Hematopoietic multipotent progenitor cell treated with erythropoietin and hydrocortisone succinate and interleukin-3 and kit ligand, for 17 days (in vitro differentiated cells): ENCODE data around the gene MYO16.
"Not testable (repeated sequence)": the region's sequence is repeated elsewhere in the genome, so short reads cannot be mapped to it uniquely, and the experiment has no call there.

ENCODE experiments used
- DNase-seq: peaks from one replicate; pipeline ENCODE4 v3.0.0-alpha.2; 2015; ENCODE audit warnings: low spot score

The MYO16 gene

DNA sequence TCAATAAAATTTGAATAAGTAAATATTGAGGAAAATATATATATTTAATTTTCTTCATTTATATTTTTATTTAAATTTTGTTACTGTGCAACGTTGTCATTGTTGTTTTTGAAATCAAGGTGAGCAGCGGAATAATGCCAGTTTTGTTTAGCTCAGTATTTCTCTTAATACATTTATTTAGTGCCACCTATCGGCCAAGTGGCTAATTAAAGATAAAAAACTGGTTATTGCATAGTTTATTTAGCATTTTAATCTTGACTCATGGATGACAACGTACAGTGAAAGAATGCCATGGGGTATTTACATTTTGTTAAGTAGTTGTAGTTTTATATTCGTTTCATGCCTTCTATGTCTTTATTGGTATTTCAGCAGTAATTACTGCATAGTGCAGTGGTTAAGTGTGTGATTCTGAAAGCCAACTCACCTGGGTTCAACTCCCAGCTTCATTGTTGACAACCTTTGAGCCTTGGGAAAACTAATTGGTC lies 265.9 kb downstream of the MYO16 start:
- peak; percentile 20 for DNase-seq

GRCh38 chr13:108897955-108898354 lies 268.5 kb downstream of the MYO16 start:
- DNase-seq = no peak

DNA sequence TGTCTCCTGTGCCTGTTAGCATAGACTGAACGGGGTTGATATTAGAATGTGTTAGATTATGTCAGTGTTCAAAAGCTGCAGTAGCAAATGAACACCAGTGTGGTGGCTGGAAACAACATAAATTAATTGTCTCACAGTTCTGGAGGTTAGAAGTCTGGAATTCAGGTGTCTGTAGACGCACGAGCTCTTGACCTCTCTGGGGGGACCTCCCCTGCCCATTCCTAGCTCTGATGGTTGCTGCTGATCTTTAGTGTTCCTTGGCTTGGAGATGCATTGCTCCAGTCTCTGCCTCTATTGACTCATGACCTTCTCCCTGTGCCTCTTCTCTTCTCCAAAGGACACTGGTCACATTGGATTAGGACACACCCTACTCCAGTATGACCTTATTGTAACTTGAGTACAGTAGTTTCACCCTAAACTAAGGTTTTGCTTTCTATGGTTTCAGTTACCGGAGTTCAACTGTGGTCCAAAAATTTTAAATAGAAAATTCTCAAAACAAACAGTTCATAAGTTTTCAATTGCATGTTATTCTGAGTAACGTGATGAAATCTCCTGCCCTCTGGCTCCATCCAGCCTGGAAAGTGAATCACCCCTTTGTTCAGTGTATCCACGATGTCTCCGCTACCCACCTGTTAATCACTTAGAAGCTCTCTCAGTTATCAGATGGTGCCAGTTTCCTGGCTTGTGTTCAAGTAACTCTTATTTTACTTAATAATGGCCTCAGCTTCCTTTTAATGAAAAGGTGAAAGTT lies 273.2 kb downstream of the MYO16 start:
- DNase-seq = no peak

GRCh38 chr13:108903613-108904012 lies 274.2 kb downstream of the MYO16 start:
- no peak for DNase-seq

DNA sequence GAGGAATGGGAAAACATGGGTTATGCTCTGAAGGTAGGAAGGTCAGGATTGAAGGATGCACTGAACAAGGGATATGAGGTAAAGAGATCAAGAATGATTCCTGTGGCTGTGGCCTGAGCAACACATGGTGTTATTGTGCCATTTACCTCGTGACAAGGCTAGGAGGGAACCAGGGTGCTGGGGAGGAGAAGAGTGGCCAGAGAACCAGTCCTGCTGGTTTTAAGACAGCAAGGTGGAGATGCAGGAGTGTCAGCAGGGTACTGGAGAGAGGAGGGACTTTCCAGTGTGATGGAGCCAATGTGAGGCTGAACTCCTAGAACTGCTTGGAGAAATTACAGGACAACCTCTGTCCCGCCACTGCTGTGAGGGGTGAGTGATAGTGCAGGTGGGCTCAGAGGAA lies 282.4 kb downstream of the MYO16 start:
- no peak for DNase-seq

DNA sequence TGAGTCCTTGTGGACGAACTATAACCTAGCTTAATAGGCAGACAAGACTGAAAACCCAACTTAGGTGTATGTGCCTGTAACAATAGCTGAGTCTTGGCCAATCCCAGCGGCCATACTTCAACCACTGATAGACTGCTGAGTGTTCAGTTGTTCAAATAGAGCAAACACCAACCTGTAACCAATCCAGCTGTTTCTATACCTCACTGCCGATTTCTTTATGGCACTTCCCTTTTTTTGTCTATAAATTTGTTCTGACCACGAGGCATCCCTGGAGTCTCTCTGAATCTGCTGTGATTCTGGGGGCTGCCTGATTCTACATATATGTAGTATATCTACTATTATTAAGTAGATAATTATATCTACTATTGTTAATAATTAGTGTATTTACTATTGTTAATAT lies 284.3 kb downstream of the MYO16 start:
- not testable (repeated sequence) for DNase-seq

GRCh38 chr13:108915095-108915633 lies 285.8 kb downstream of the MYO16 start:
- DNase-seq = peak; percentile 51

- DNase-seq = peak; percentile 80
Measured at GRCh38 chr13:108915634-108916512, 286.5 kb downstream of the MYO16 start.

GRCh38 chr13:108917581-108917980 lies 288.2 kb downstream of the MYO16 start:
- no peak for DNase-seq

DNA sequence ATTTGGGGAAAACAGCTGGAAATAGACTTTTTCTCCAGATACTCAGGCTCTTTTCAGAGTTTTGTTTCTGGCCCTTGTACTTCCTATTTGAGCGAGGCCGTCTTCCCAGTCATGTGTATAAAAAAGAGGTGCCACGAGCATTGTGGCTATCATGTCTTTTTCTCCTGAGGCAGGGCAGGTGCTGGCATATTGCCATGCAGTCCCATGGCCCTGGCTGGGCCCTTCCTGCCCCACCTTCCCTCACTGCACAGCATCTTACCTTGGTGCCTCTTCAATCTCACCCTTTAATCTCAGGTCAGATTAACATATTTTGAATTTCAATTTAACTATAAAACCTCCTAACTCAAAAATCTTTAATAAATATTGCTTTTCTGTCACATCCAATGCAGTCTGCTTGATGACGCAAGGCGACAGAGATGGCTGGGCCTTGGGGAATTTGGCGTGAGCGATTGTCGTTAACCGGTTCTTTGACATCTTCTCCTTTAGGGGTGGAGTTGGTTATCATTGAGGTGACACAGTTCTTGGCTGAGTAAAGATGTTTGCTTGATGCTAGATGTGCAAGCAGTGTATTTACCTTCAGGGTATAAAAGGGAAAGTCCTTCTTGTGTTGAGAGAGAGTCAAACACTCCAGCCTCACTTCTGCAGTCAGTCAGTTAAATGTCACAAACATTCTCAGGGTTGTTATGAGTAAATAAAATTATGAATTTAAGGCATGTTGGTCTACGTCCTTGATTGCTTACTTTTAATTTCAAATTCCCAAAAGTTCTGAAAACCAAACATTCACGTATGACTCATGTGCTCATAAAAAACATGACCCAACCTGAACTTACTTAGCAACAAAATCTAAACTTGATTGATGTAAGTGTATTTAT lies 289.9 kb downstream of the MYO16 start:
- DNase-seq = peak; percentile 20

- no peak for DNase-seq
Measured at GRCh38 chr13:108920137-108920536, 290.7 kb downstream of the MYO16 start.

- DNase-seq = no peak
Measured at GRCh38 chr13:108921238-108921637, 291.8 kb downstream of the MYO16 start.

GRCh38 chr13:108922108-108922507 lies 292.7 kb downstream of the MYO16 start:
- DNase-seq = no peak

- no peak for DNase-seq
Measured at GRCh38 chr13:108923386-108924047, 294.1 kb downstream of the MYO16 start.

- DNase-seq = peak; percentile 14
Measured at GRCh38 chr13:108924134-108924533, 294.7 kb downstream of the MYO16 start.

DNA sequence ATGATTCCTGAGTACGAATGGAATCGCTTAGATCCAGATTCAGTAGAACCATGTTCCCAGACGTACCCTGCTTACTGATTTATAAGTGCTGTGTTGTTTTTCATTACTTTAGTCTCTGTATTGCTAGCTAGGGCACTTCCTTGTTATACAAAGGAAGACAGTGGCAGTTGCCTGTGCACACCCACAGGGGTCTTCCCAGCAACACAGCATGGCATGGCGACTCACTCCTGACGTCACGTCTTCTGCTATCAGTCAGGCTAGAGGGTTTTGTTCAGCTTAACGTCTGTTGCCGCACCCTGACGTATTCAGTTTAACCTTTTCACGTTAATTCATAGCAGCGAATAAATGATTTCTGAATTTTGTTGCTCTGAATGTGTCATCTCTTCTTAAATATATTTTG lies 295.1 kb downstream of the MYO16 start:
- DNase-seq = no peak

DNA sequence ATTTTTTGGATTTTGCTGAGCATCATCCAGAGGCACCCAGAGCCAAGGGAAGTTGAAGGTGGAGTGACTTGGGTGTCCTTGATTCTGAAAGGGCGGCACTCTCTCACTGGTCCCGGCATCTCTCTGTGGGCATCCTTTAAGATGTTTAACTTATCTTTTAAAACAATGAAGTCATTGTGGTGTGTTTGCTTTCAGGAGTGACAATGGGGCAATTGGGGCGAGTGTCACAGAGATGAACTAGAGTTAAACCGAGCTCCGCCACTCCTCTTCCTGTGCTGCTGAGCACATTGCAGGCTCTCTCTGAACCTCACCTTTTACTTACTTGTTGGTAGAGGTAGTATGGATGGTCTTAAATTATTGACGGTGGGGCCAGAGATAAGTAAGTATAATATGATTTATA lies 295.7 kb downstream of the MYO16 start:
- no peak for DNase-seq

- no peak for DNase-seq
Measured at GRCh38 chr13:108926862-108927261, 297.5 kb downstream of the MYO16 start.

DNA sequence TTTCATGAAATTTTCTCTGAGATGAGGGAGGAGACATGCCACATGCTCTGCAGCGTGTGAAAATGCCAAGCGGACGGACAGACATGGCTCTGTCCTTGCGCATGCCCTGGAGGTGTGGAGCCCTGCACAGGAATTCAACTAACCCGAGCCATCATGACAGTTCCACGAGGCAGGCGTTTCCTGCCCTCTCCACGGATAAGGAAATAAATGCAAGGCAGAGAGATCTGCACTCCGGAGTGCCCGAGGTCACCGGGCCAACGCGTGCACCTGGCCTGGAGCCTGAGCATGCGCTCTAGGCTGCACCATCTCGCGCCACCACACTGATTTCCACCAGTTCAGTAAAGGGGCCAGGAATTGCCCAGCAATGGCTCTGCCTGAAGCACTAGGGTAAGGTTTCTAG lies 298.2 kb downstream of the MYO16 start:
- no peak for DNase-seq

DNA sequence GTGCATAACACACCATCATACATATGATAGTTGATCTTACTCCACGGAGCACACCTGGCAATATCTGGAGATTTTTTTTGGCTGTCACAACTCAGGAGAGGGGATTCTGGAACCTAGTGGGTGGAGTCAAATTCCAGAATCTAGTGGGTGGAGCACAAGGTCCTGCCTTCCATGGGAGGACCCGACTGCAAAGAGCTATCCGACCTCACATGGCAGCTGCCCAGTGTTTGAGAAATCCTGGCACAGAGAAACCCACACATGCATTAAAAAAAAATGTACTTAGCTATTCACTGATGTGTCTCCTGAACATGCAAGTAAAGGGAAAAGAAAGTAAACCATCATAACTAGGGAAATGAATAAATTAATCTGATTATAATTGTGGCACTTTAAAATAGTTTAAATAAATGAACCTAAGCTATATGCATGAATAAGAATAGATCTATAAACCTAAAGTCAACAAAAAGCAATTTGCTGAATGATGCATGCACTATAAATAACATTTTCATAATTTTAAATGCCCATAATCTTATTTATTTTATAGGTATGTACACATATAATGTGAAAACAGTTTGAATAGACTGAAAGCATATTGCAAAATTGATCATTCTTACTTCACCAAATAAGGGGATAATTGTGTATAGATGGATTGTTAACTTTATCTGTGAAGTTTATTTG lies 300.3 kb downstream of the MYO16 start:
- no peak for DNase-seq

- no peak for DNase-seq
Measured at GRCh38 chr13:108932196-108932595, 302.8 kb downstream of the MYO16 start.
